K562 treated with DMSO at 1 percent for 24 hours (cell line): ENCODE measurements around the gene NCAN. TPM values are rescaled to one million over a fixed set of nuclear protein-coding genes. Genes with fewer than 3 reads are reported as not detected.

ENCODE experiments used
- total RNA-seq: library from RNA; unstranded; fragments of 300-600 nt; gene quantifications from 2 replicates; pipeline ENCODE4 v1.2.3, GENCODE V29; 2022; ENCODE audit warnings: low read depth; ENCODE audit not compliant: insufficient read depth

NCAN gene
- not detected in 2 replicates for total RNA-seq

DNA sequence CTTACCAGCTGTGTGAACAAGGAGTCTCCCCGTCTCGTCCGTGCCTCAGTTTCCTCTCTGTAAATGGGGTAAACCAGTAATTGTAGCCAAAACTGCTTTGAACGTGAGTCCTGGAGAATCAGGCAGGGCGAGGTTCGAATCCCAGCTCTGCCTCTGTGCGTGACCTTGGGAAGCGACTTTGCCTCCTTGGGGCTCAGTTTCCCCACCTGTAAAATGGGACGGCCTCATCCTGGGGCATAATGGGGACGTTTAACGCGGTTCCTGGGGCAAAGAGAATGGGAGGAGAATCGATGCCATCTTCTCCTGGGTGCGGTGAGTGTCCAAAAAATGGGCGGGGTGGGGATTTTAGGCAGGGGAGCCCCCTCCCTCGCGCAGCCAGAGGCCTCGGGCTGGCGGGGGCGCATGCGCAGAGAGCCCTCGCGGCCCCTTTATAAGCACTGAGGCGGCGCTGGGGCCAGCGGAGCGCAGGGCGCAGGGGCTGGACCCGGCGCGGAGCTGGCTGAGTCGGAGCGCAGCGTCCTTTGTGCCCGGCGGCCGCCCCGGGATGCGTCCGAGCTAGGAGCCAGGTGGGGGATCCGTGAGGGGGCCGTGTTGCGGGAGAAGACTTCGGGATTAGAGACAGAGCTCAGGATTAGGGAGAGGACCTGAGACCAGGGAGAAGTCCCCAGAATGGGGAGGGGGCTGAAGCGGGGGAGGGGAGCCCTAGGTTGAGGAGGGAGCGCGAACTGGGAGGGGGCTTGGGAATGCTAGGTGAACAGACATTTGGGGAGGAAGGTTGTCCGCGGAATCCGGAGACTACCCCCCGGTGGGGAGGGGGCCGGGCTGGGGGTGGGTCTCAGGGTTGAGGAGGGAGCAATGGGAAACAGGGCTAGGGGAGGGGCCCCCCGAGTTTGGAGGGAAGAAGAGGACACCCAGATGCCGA, at the start of gene NCAN:
Gene NCAN (plus strand): TSS at position 460 of the 922 bp plus-strand sequence. CDS start 4,996 bp downstream, outside the sequence.

DNA sequence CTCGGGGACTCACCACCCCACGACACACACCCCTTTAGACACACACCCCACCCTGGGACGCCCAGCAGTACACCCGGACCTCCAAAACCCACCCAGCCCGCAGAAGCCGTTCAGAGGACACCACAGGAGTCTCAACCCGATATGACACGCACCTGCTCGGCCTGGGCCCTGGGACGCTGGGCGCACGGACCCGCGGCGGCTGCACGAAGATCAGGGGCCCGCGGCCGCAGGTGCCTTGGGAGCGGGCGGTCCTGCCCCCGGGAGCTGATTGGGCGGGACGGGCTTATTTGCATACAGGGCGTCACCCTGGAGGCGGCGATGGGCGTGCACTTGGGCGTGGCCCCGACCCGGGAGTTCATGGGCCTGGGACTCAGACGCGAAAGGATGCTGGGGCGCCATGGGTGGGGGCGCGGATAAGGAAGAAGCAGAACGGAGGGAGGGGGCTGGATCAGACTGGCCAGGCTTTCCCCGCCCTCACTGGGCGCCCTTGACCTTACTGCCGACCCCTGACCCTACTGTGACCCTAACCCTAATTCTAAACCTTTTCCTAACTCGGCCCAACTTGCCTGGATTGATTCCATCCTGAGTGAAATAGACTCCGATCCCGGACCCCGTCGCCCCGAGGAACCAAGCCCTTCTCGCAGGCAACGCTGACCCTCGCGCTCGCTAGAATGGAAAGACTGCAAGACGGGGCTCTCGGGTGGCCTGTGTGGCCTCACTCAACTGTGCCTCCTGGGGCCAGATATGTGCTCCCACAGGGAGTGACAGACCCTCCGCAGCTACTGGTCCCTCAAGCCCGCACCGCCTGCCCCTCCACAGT, 41.5 kb upstream of the NCAN start, which contains the start of gene MEF2B:
Gene MEF2B (minus strand): TSS at position 211 of the 820 bp plus-strand sequence. CDS start 19,528 bp downstream, outside the sequence.

DNA sequence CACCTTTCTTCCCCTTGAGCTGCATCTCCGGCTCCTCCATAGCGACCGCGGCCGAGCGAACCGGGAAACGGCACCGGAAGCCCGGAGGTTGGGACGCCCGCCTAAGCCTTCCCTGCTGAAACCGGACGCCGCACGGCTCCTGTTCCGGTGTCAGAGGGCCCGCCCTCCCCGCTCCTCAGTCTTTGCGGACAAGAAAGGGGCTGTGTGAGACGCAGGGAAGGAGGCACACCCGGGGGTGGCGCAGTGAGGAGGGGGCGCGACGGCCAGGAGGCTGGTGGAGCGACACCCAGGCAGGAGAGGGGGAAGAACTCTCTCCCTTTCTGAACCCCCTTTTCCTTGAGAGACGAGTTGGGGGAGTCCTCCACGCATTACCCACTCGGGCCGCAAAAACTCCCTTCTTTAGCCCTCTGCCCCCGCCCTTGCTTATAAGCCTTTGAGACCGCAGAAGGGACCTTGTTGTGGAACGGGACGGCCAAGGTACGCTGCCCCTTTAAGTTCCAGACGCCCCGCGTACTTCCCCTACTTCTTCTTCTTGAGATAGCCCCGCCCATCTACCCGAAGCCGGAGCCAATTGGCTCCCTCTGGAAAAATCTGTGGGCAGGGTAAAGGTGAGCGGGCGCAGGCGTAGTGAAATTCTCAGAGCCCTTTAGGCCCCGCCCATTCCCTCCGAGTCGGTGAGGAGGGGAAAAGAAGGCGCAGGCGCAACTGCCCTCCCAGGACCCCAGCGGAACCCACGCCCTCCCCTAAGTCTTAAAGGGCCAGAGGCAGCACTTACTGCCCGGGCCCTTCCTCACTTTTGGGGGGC, 19.5 kb upstream of the NCAN start, which contains the start of the genes BORCS8 and RFXANK:
Gene BORCS8 (minus strand): TSS at position 75 of the 805 bp plus-strand sequence. CDS start 35 bp downstream, at position 40.
Gene RFXANK (plus strand): TSS at position 181 of the 805 bp plus-strand sequence. CDS start 1,689 bp downstream, outside the sequence.

GRCh38 chr19:19203012-19203856, 8.5 kb upstream of the NCAN start, which contains the start of gene NR2C2AP:
NR2C2AP (minus strand) TSS chr19:19203414; CDS start chr19:19203060, 354 bp downstream.

Other genes with a start within 250 kb of the NCAN start
- 57.3 and 58.9 TPM in 2 replicates for gene SUGP2, start 178.4 kb upstream of the NCAN start, total RNA-seq
- gene ARMC6, start 178.4 kb upstream of the NCAN start, total RNA-seq: 33.1 and 37.5 TPM in 2 replicates
- gene SLC25A42, start 148.0 kb upstream of the NCAN start, total RNA-seq: 39.2 and 46.6 TPM in 2 replicates
- 60.1 and 60.9 TPM in 2 replicates for gene TMEM161A, start 73.5 kb upstream of the NCAN start, total RNA-seq
- gene MEF2B, start 41.7 kb upstream of the NCAN start, total RNA-seq: 11.4 and 12.9 TPM in 2 replicates
- 27.4 and 28.6 TPM in 2 replicates for gene BORCS8, start 19.8 kb upstream of the NCAN start, total RNA-seq
- 215 and 221 TPM in 2 replicates for gene RFXANK, start 19.7 kb upstream of the NCAN start, total RNA-seq
- gene NR2C2AP, start 8.5 kb upstream of the NCAN start, total RNA-seq: 13.9 and 20.8 TPM in 2 replicates
- not detected in 2 replicates for gene TM6SF2, start 61.3 kb downstream of the NCAN start, total RNA-seq
- gene SUGP1, start 108.6 kb downstream of the NCAN start, total RNA-seq: 53.4 and 56.5 TPM in 2 replicates
- 41.5 and 43.6 TPM in 2 replicates for gene MAU2, start 108.9 kb downstream of the NCAN start, total RNA-seq
- 76.5 and 81.1 TPM in 2 replicates for gene GATAD2A, start 193.7 kb downstream of the NCAN start, total RNA-seq